Heart right ventricle (tissue), 16 donors: Measurements from ENCODE around the gene GALNT18. TPM values are rescaled to one million over a fixed set of nuclear protein-coding genes. Genes with fewer than 3 reads are reported as not detected.

ENCODE experiments used
- ATAC-seq, 8 donors: fragments of 200-7000 bp; cut with Tn5 transposase; one replicate each; pipeline ENCODE4 v1.9.1; 2020; ENCODE audit warnings: mild to moderate bottlenecking in 8 of 8, moderate library complexity in 8 of 8, moderate number of reproducible peaks in 1 of 8
- DNase-seq, 2 donors: peaks; one replicate each; pipeline ENCODE4 v3.0.0-alpha.2; 2020
- H3K27ac ChIP-seq, 10 donors: fragments of 200-600 bp; sonication (generic) in 2 of 10; one replicate each; pipeline versions ENCODE4 v1.5.0 to v1.8.0; 2020 to 2022; ENCODE audit warnings: mild to moderate bottlenecking in 3 of 10
- H3K27me3 ChIP-seq, 7 donors: fragments of 200-600 bp; one replicate each; pipeline ENCODE4 v1.8.0; 2021 to 2022; ENCODE audit warnings: mild to moderate bottlenecking in 2 of 7
- H3K36me3 ChIP-seq, 9 donors: fragments of 200-600 bp; sonication (generic) in 1 of 9; one replicate each; pipeline versions ENCODE4 v1.5.0 to v1.8.0; 2020 to 2022; ENCODE audit warnings: mild to moderate bottlenecking in 2 of 9
- H3K4me1 ChIP-seq, 9 donors: fragments of 200-600 bp; sonication (generic) in 1 of 9; one replicate each; pipeline versions ENCODE4 v1.5.0 to v1.8.0; 2020 to 2022; ENCODE audit warnings: mild to moderate bottlenecking in 4 of 9
- H3K4me3 ChIP-seq, 10 donors: fragments of 200-600 bp; sonication (generic) in 2 of 10; one replicate each; pipeline versions ENCODE4 v1.5.0 to v1.8.0; 2020 to 2022; ENCODE audit warnings: mild to moderate bottlenecking in 7 of 10, moderate library complexity in 2 of 10
- H3K9me3 ChIP-seq, 11 donors: fragments of 200-600 bp in 10 of 11; sonication (generic) in 2 of 11; one replicate each; pipeline versions ENCODE4 v1.5.0 to v1.8.0; 2013 to 2022; ENCODE audit warnings: mild to moderate bottlenecking in 2 of 11, control low read depth in 1 of 11, moderate library complexity in 1 of 11
- WGBS, 2 donors: extraction: QIAGEN DNeasy Blood & Tissue Kit; methylation state at CpG; one replicate each; pipeline ENCODE4 v1.1.7; 2013; ENCODE audit warnings: inconsistent platforms in 1 of 2; 5-methylcytosine and 5-hydroxymethylcytosine counted together
- intact Hi-C, 10 donors: fragments of 100-400 bp; cut with DNase I; formaldehyde crosslinking; loops; one replicate each; pipeline versions ENCODE4 v1.11.1 to v1.14.2; 2022
- polyA plus RNA-seq, 2 donors: library from polyadenylated mRNA; stranded (reverse); fragments of 200-250 nt; gene quantifications; one replicate each; pipeline ENCODE4 v1.2.3, GENCODE V29; 2013
- total RNA-seq, 10 donors: library from RNA; stranded (reverse); fragmentation: NEBNext Ultra II Directional in 3 of 10; extraction: Animal tissue kit (Norgen Biotek cat#: 25700) in 3 of 10; gene quantifications; one replicate each; pipeline versions ENCODE4 v1.2.1 to v1.2.4, GENCODE V29; 2021 to 2023
- TF ChIP-seq, protein P1 (sequence below), 9 donors: fragments of 200-600 bp; sonication (generic) in 2 of 9; IDR thresholded peaks; one replicate each; pipeline versions ENCODE4 v1.5.0 to v1.8.0; 2021 to 2022; ENCODE audit warnings: antibody characterized with exemption in 9 of 9, mild to moderate bottlenecking in 5 of 9, moderate library complexity in 1 of 9
- donor health status: Arrhythmogenic right ventricular cardiomyopathy.
- donor health status: ischemic (EF 13 %, LVEDD 7.1; RV severe dilation, severe dysfunction).
- donor health status: healthy with polysubstance abuse.
- donor health status: DM: no; HTN: yes; CAD: no.
- donor health status: DM: no; HTN: no; CAD: no.
- donor health status: ischemic (EF 25% LVEDD 6.9; RV normal size, moderate dysfunction).
- donor health status: ischemic (EF 25% LVEDD 5.7; RV mildly dilated, moderate dysfunction).
- donor health status: healthy.
- donor health status: DM: yes; HTN: yes; CAD: no.
- donor health status: Ischemic cardiomyopathy.
- donor health status: ischemic (EF 35%, LVEDD 5.7; RV mildly dilated, moderate dysfunction).
- donor health status: nonischemic (EF 11% LVEDD 7.7; RV severe dilation, severe dysfunction).
- donor health status: DM: yes; HTN: yes; CAD: no.
- donor health status: PGD.
- donor health status: ischemic (EF 29% LVEDD 5.4; RV normal size, mild dysfunction).
- donor health status: nonischemic (EF 23%, LVEDD 6.1; RV moderate dilation, normal function).

Gene GALNT18
- total and polyA plus RNA-seq, 12 donors = 7.0 to 29.0 (median 15.6) TPM

DNA sequence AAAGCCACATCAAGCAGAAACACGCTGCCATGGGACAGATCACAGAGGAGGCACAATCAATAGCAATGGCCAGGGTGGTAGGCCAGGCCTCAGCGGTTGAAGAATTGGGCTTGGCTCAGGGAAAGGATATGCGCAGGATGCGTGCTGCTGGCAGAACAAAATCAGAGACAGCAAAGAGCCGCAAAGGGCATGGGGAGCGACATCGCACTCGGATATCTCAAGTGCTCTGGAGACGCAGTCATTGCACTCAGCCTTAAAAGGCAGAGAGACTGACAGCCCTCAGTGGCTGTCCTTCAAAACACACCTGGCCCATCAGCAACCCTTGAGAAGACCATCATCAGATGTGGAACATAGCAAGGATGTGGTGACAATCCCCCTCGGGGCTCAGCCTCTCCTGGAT lies 319.2 kb downstream of the GALNT18 start:
- TF ChIP-seq, protein P1, sequence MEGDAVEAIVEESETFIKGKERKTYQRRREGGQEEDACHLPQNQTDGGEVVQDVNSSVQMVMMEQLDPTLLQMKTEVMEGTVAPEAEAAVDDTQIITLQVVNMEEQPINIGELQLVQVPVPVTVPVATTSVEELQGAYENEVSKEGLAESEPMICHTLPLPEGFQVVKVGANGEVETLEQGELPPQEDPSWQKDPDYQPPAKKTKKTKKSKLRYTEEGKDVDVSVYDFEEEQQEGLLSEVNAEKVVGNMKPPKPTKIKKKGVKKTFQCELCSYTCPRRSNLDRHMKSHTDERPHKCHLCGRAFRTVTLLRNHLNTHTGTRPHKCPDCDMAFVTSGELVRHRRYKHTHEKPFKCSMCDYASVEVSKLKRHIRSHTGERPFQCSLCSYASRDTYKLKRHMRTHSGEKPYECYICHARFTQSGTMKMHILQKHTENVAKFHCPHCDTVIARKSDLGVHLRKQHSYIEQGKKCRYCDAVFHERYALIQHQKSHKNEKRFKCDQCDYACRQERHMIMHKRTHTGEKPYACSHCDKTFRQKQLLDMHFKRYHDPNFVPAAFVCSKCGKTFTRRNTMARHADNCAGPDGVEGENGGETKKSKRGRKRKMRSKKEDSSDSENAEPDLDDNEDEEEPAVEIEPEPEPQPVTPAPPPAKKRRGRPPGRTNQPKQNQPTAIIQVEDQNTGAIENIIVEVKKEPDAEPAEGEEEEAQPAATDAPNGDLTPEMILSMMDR (IDR thresholded peaks at IDR 0.05) = no peak
- Histone ChIP-seq H3K4me1 (peaks cover 0 to 2% (median 0%) of the 10 kb centered on the region in 9 donors), H3K27me3 (peaks cover 0 to 4% (median 0%) of the 10 kb centered on the region in 7 donors), H3K4me3 (no peak overlapping the region), H3K36me3 (peaks cover 0 to 44% (median 0%) of the 10 kb centered on the region in 9 donors), H3K9me3 (no peaks in the 10 kb centered on the region), H3K27ac (no peak overlapping the region)
- intact Hi-C loops = no loop called here
- no peak for DNase-seq
- 79 to 87% methylated on average over 10 of the region's 10 CpGs for WGBS, 2 donors
- peak in 1 of 8 donors; percentile 26 for ATAC-seq

GRCh38 chr11:11301212-11301611 lies 320.6 kb downstream of the GALNT18 start:
- no peak for ATAC-seq
- TF ChIP-seq, protein P1 (IDR thresholded peaks at IDR 0.05) = no peak
- WGBS, 2 donors = 83 to 95% methylated on average over 6 of the region's 6 CpGs
- intact Hi-C loops = no loop called here
- Histone ChIP-seq H3K9me3 (no peaks in the 10 kb centered on the region), H3K27me3 (peaks cover 0 to 4% (median 0%) of the 10 kb centered on the region in 7 donors), H3K27ac (no peak overlapping the region), H3K36me3 (peaks cover 0 to 47% (median 0%) of the 10 kb centered on the region in 9 donors), H3K4me3 (no peak overlapping the region), H3K4me1 (peaks cover 0 to 12% (median 0%) of the 10 kb centered on the region in 9 donors)
- no peak for DNase-seq

DNA sequence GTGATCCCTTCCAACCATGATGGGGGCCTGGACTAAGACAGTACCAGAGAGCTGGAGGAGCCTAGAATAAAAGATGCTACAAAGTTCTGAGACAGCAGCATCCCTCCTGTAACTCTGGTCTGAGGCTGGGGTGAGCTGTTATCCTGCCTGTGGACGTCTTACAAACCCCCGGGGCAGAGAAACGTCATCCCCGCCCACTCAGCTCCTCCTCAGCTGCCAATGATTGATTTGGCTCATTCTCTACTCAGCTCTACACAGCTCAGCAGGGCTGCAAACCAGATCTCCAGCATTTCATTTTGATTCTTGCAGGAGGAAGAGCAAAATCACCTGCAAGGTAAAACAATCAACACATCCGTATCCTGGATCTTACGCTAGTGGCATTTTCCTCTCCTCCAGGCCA lies 324.2 kb downstream of the GALNT18 start:
- peak in 2 of 8 donors; percentile 23 to 57 for ATAC-seq
- WGBS, 2 donors = 60 to 63% methylated on average over 6 of the region's 6 CpGs
- peaks cover 0 to 4% (median 0%) of the 10 kb centered on the region in 7 donors for H3K27me3 ChIP-seq

DNA sequence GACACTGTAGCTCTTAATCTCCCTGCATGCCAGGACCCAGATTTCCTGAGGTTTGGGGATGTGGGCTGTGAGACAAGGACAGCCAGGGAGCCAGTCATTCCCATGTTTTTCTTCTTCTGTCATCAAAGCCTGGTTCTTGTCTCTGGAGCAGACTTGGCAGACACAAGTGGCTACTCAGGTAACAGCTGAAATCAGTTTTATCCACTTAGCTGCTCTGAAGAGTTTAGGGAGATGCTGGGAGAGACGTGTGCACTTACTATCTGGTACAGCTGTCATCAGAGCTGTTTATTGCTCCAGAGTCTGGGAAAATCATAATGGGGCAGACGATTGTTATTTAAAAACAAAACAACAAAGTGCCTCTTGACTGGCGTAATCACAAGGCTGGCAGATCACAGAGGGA lies 325.4 kb downstream of the GALNT18 start:
- intact Hi-C loops = no loop called here
- peaks cover 0 to 45% (median 0%) of the 10 kb centered on the region in 9 donors for H3K36me3 ChIP-seq
- H3K27ac ChIP-seq = no peak overlapping the region
- peak in 4 of 8 donors; percentile 52 to 65 (median 58) for ATAC-seq
- peaks cover 0 to 12% (median 0%) of the 10 kb centered on the region in 9 donors for H3K4me1 ChIP-seq
- H3K9me3 ChIP-seq = no peaks in the 10 kb centered on the region
- WGBS, 2 donors = 34 to 57% methylated on average over 3 of the region's 3 CpGs
- no peak overlapping the region for H3K4me3 ChIP-seq
- TF ChIP-seq, protein P1 (IDR thresholded peaks at IDR 0.05) = no peak
- H3K27me3 ChIP-seq = peaks cover 0 to 4% (median 0%) of the 10 kb centered on the region in 7 donors
- no peak for DNase-seq

More for the DNA sequence above, 324.2 kb downstream of the GALNT18 start:
- H3K4me1 ChIP-seq = peaks cover 0 to 12% (median 0%) of the 10 kb centered on the region in 9 donors
- peaks cover 0 to 36% (median 0%) of the 10 kb centered on the region in 9 donors for H3K36me3 ChIP-seq
- no peak for DNase-seq
- no peaks in the 10 kb centered on the region for H3K9me3 ChIP-seq
- no peak overlapping the region for H3K27ac ChIP-seq
- intact Hi-C loops = no loop called here
- TF ChIP-seq, protein P1 (IDR thresholded peaks at IDR 0.05) = no peak
- H3K4me3 ChIP-seq = no peak overlapping the region
